Measurements from ENCODE around the gene ACKR3.

DNA sequence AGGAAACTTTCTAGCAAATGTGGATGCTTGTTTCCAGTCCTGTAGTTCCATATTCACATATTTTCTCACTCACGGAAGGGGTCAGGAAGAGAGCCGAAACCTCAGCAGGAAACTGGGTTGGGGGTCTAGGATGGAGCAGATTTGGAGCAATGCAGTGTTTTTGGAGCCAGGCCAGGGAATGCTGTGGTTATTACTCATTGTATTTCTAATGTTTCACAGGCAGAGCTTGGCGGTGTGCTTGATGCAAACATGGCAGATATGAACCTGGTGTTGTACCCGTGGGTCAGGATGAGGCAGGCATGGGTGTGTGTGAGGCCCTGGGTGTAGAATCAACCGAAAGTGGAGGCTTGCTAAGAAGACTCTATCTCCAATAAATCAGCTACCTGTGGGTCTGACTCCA is 34.6 kb upstream of the ACKR3 start:
- TF ChIP-seq, protein P1, sequence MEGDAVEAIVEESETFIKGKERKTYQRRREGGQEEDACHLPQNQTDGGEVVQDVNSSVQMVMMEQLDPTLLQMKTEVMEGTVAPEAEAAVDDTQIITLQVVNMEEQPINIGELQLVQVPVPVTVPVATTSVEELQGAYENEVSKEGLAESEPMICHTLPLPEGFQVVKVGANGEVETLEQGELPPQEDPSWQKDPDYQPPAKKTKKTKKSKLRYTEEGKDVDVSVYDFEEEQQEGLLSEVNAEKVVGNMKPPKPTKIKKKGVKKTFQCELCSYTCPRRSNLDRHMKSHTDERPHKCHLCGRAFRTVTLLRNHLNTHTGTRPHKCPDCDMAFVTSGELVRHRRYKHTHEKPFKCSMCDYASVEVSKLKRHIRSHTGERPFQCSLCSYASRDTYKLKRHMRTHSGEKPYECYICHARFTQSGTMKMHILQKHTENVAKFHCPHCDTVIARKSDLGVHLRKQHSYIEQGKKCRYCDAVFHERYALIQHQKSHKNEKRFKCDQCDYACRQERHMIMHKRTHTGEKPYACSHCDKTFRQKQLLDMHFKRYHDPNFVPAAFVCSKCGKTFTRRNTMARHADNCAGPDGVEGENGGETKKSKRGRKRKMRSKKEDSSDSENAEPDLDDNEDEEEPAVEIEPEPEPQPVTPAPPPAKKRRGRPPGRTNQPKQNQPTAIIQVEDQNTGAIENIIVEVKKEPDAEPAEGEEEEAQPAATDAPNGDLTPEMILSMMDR (IDR thresholded peaks at IDR 0.05), result no peak
- TF ChIP-seq POLR2AphosphoS5 (IDR thresholded peaks at IDR 0.05; ENCODE audit: low read depth, low read length), result no peak
- TF ChIP-seq SIN3A (IDR thresholded peaks at IDR 0.05; ENCODE audit: borderline replicate concordance, insufficient read depth, low read depth, low read length), result no peak
- TF ChIP-seq, protein P2, sequence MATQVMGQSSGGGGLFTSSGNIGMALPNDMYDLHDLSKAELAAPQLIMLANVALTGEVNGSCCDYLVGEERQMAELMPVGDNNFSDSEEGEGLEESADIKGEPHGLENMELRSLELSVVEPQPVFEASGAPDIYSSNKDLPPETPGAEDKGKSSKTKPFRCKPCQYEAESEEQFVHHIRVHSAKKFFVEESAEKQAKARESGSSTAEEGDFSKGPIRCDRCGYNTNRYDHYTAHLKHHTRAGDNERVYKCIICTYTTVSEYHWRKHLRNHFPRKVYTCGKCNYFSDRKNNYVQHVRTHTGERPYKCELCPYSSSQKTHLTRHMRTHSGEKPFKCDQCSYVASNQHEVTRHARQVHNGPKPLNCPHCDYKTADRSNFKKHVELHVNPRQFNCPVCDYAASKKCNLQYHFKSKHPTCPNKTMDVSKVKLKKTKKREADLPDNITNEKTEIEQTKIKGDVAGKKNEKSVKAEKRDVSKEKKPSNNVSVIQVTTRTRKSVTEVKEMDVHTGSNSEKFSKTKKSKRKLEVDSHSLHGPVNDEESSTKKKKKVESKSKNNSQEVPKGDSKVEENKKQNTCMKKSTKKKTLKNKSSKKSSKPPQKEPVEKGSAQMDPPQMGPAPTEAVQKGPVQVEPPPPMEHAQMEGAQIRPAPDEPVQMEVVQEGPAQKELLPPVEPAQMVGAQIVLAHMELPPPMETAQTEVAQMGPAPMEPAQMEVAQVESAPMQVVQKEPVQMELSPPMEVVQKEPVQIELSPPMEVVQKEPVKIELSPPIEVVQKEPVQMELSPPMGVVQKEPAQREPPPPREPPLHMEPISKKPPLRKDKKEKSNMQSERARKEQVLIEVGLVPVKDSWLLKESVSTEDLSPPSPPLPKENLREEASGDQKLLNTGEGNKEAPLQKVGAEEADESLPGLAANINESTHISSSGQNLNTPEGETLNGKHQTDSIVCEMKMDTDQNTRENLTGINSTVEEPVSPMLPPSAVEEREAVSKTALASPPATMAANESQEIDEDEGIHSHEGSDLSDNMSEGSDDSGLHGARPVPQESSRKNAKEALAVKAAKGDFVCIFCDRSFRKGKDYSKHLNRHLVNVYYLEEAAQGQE (IDR thresholded peaks at IDR 0.05; ENCODE audit: insufficient read depth in 1 of 2, low read depth in 2 of 2, low read length in 1 of 2), result no peak
